CD14-positive monocyte (primary cell): ENCODE data around the gene CDH4. TPM values are rescaled to one million over a fixed set of nuclear protein-coding genes. Genes with fewer than 3 reads are reported as not detected.

Experiments
- DNase-seq, 3 donors: peaks; one replicate each; pipeline ENCODE4 v3.0.0-alpha.2; 2011 to 2022
- H2AFZ ChIP-seq: 2 replicates; pipeline ENCODE4 v1.6.0; 2012; ENCODE audit warnings: mild to moderate bottlenecking, low read depth, low read length, inconsistent platforms; ENCODE audit not compliant: insufficient read depth, poor library complexity, severe bottlenecking
- H3K27ac ChIP-seq, 2 donors: 1 replicate in 1 of 2; 2 replicates in 1 of 2; pipeline ENCODE4 v1.5.1; 2012 to 2013; ENCODE audit warnings: low read length in 2 of 2, control low read depth in 1 of 2, inconsistent platforms in 1 of 2, low read depth in 1 of 2, mild to moderate bottlenecking in 1 of 2
- H3K27me3 ChIP-seq, 2 donors: one replicate each; pipeline versions ENCODE4 v1.6.0 to v1.6.1; 2011 to 2013; ENCODE audit warnings: low read length in 2 of 2; ENCODE audit not compliant: control insufficient read depth in 2 of 2, insufficient read depth in 2 of 2
- H3K36me3 ChIP-seq, 2 donors: replicated peaks in 1 of 2; 1 replicate in 1 of 2; 2 replicates in 1 of 2; pipeline versions ENCODE4 v1.5.1 to v1.6.1; 2012 to 2013; ENCODE audit warnings: low read length in 2 of 2, control low read depth in 1 of 2, inconsistent platforms in 1 of 2, mild to moderate bottlenecking in 1 of 2; ENCODE audit not compliant: insufficient read depth in 2 of 2, control insufficient read depth in 1 of 2
- H3K4me1 ChIP-seq, 2 donors: 1 replicate in 1 of 2; 2 replicates in 1 of 2; pipeline versions ENCODE4 v1.5.1 to v1.6.1; 2012 to 2013; ENCODE audit warnings: low read length in 2 of 2, control low read depth in 1 of 2, inconsistent platforms in 1 of 2, mild to moderate bottlenecking in 1 of 2, moderate library complexity in 1 of 2; ENCODE audit not compliant: insufficient read depth in 2 of 2, control insufficient read depth in 1 of 2
- H3K4me2 ChIP-seq: replicated peaks from 2 replicates; pipeline ENCODE3; 2012; ENCODE audit warnings: low read length, moderate library complexity, mild to moderate bottlenecking; ENCODE audit not compliant: poor library complexity, severe bottlenecking; ENCODE audit errors: extremely low read depth
- H3K4me3 ChIP-seq, 3 experiments: fragments of 200-600 bp in 1 of 3; sonication (generic) in 1 of 3; replicated peaks in 1 of 3; 1 replicate in 2 of 3; 2 replicates in 1 of 3; pipeline ENCODE4 v1.5.1; 2011 to 2013; ENCODE audit warnings: low read length in 3 of 3, mild to moderate bottlenecking in 3 of 3, control low read depth in 2 of 3, low read depth in 2 of 3, inconsistent platforms in 1 of 3, moderate library complexity in 1 of 3
- H3K79me2 ChIP-seq: 2 replicates; pipeline ENCODE4 v1.6.0; 2012; ENCODE audit warnings: mild to moderate bottlenecking, control low read depth, inconsistent platforms, low read length, moderate library complexity; ENCODE audit not compliant: insufficient read depth
- H3K9ac ChIP-seq: 2 replicates; pipeline ENCODE4 v1.6.0; 2017; ENCODE audit warnings: low read length, mild to moderate bottlenecking; ENCODE audit not compliant: insufficient read depth, poor library complexity, severe bottlenecking
- H3K9me3 ChIP-seq, 2 donors: replicated peaks in 1 of 2; 1 replicate in 1 of 2; 2 replicates in 1 of 2; pipeline versions ENCODE4 v1.5.1 to v1.6.1; 2012 to 2013; ENCODE audit warnings: low read length in 2 of 2, control low read depth in 1 of 2; ENCODE audit not compliant: control insufficient read depth in 1 of 2, insufficient read depth in 1 of 2
- H4K20me1 ChIP-seq: 2 replicates; pipeline ENCODE4 v1.6.0; 2012; ENCODE audit warnings: mild to moderate bottlenecking, low read length, control low read depth, moderate library complexity; ENCODE audit not compliant: insufficient read depth
- H3K27ac Mint-ChIP-seq, 7 donors: one replicate each; pipeline ENCODE4 v1.8.0; 2020; ENCODE audit warnings: mild to moderate bottlenecking in 7 of 7, mixed read lengths in 7 of 7, moderate library complexity in 6 of 7, inconsistent platforms in 2 of 7
- H3K27me3 Mint-ChIP-seq, 3 donors: one replicate each; pipeline ENCODE4 v1.8.0; 2021 to 2022; ENCODE audit warnings: low read depth in 3 of 3, mild to moderate bottlenecking in 3 of 3, mixed read lengths in 3 of 3, moderate library complexity in 3 of 3, inconsistent platforms in 1 of 3
- H3K36me3 Mint-ChIP-seq, 2 donors: one replicate each; pipeline ENCODE4 v1.8.0; 2020; ENCODE audit warnings: mixed read lengths in 2 of 2, inconsistent platforms in 1 of 2, mild to moderate bottlenecking in 1 of 2
- H3K4me1 Mint-ChIP-seq: one replicate; pipeline ENCODE4 v1.8.0; 2020; ENCODE audit warnings: mild to moderate bottlenecking, mixed read lengths
- H3K4me3 Mint-ChIP-seq, 2 donors: one replicate each; pipeline ENCODE4 v1.8.0; 2020; ENCODE audit warnings: mild to moderate bottlenecking in 2 of 2, mixed read lengths in 2 of 2, moderate library complexity in 1 of 2
- H3K9me3 Mint-ChIP-seq, 7 donors: one replicate each; pipeline ENCODE4 v1.8.0; 2020 to 2022; ENCODE audit warnings: mixed read lengths in 7 of 7, mild to moderate bottlenecking in 6 of 7, moderate library complexity in 6 of 7, inconsistent platforms in 2 of 7
- WGBS: methylation state at CpG from one replicate; pipeline ENCODE4 v1.1.5; 2013; ENCODE audit warnings: missing lambda C conversion rate; ENCODE audit not compliant: insufficient coverage; 5-methylcytosine and 5-hydroxymethylcytosine counted together
- intact Hi-C, 2 donors: fragments of 100-400 bp; cut with micrococcal nuclease; formaldehyde crosslinking; loops; one replicate each; pipeline versions ENCODE4 v1.15.0 to v1.15.1; 2023
- polyA plus RNA-seq, 3 donors: library from polyadenylated mRNA; depleted of rRNA in 1 of 3; unstranded in 2 of 3; stranded (reverse) in 1 of 3; fragments of 300-500 nt in 2 of 3; fragments of >200 nt in 1 of 3; fragmentation: Illumina TruSeq in 2 of 3; gene quantifications; 1 replicate in 2 of 3; 2 replicates in 1 of 3; pipeline ENCODE4 v1.2.3, GENCODE V29; 2012 to 2021
- TF ChIP-seq, protein P1 (sequence below): fragments of 200-600 bp; IDR thresholded peaks from one replicate; pipeline ENCODE4 v1.8.0; 2022; ENCODE audit warnings: antibody characterized with exemption, mild to moderate bottlenecking

Gene CDH4
- polyA plus RNA-seq, 3 donors = not detected

DNA sequence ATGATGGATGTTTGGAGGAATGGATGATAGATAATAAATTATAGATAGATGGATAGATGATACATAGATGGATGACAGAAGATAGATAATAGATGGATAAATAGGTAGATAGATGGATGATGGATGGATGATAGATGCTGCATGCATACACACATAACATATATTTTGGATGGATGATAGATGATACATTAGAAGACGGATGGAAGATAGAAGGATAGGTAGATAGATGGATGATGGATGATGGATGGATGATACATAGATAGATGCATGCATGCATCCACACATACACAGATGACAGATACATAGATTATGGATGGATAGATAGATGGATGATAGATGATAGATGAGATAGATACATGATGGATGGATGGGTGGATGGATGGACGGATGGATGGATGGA, 425.9 kb downstream of the CDH4 start:
- Histone ChIP-seq H3K4me2 (no peak overlapping the region), H3K79me2 (no peaks in the 10 kb centered on the region), H3K27ac (no peak overlapping the region), H3K4me1 (no peaks in the 10 kb centered on the region), H3K27me3 (no peaks in the 10 kb centered on the region), H3K4me3 (no peak overlapping the region), H3K9ac (no peak overlapping the region), H4K20me1 (no peaks in the 10 kb centered on the region), H2AFZ (no peak overlapping the region), H3K36me3 (no peaks in the 10 kb centered on the region), H3K9me3 (peaks cover 7 to 81% of the 10 kb centered on the region in 2 donors)
- intact Hi-C loops = no loop called here
- WGBS = 100% methylated on average over 1 of the region's 2 CpGs
- peaks cover 0 to 1% (median 0%) of the 10 kb centered on the region in 3 donors for H3K27me3 Mint-ChIP-seq
- H3K27ac Mint-ChIP-seq = no peak overlapping the region
- H3K4me3 Mint-ChIP-seq = no peak overlapping the region
- H3K9me3 Mint-ChIP-seq = peaks cover 0 to 49% (median 42%) of the 10 kb centered on the region in 7 donors
- TF ChIP-seq, protein P1, sequence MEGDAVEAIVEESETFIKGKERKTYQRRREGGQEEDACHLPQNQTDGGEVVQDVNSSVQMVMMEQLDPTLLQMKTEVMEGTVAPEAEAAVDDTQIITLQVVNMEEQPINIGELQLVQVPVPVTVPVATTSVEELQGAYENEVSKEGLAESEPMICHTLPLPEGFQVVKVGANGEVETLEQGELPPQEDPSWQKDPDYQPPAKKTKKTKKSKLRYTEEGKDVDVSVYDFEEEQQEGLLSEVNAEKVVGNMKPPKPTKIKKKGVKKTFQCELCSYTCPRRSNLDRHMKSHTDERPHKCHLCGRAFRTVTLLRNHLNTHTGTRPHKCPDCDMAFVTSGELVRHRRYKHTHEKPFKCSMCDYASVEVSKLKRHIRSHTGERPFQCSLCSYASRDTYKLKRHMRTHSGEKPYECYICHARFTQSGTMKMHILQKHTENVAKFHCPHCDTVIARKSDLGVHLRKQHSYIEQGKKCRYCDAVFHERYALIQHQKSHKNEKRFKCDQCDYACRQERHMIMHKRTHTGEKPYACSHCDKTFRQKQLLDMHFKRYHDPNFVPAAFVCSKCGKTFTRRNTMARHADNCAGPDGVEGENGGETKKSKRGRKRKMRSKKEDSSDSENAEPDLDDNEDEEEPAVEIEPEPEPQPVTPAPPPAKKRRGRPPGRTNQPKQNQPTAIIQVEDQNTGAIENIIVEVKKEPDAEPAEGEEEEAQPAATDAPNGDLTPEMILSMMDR = no peak
- no peaks in the 10 kb centered on the region for H3K4me1 Mint-ChIP-seq
- no peak for DNase-seq
- H3K36me3 Mint-ChIP-seq = no peaks in the 10 kb centered on the region

DNA sequence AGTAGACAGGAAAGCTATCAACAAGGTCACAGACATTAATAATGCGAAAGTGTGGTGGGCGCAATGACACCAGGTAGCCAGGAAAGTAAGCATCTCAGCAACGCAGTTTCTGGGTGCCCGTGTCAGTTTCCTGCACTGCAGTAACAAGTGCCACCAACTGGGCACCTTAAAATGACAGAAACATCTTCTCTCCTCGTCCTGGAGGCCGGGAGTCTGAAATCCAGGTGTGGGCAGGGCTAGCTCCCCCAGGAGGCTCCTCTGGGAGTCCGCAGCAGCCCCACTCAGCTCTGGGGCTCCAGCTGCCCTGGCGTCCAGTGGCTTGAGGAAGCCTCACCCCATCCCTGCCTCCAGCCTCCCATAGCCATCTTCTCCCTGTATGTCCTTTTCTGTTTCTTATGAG, 426.4 kb downstream of the CDH4 start:
- no peak overlapping the region for H3K4me2 ChIP-seq
- no peak overlapping the region for H3K9ac ChIP-seq
- Mint-ChIP-seq H3K9me3 (peaks cover 0 to 51% (median 40%) of the 10 kb centered on the region in 7 donors), H3K27ac (no peak overlapping the region), H3K4me3 (no peak overlapping the region), H3K36me3 (no peaks in the 10 kb centered on the region), H3K27me3 (peaks cover 0 to 2% (median 1%) of the 10 kb centered on the region in 3 donors), H3K4me1 (no peaks in the 10 kb centered on the region)
- intact Hi-C loops = no loop called here
- H4K20me1 ChIP-seq = no peaks in the 10 kb centered on the region
- H3K9me3 ChIP-seq = peaks cover 7 to 81% of the 10 kb centered on the region in 2 donors
- TF ChIP-seq, protein P1 = no peak
- no peaks in the 10 kb centered on the region for H3K4me1 ChIP-seq
- no peak for DNase-seq
- no peak overlapping the region for H3K4me3 ChIP-seq
- no peak overlapping the region for H3K27ac ChIP-seq
- WGBS = 94% methylated on average over 7 of the region's 8 CpGs
- H3K79me2 ChIP-seq = no peaks in the 10 kb centered on the region
- no peaks in the 10 kb centered on the region for H3K27me3 ChIP-seq
- no peaks in the 10 kb centered on the region for H3K36me3 ChIP-seq
- H2AFZ ChIP-seq = no peak overlapping the region
